NT2/D1 (cell line): ENCODE results near the gene SLC25A27.

Experiments used
- SUZ12 ChIP-seq: IDR thresholded peaks from 2 replicates; pipeline ENCODE4 v1.6.1; 2011; ENCODE audit not compliant: insufficient read length, insufficient read depth; ENCODE audit errors: extremely low read depth
- YY1 ChIP-seq: IDR thresholded peaks from 2 replicates; pipeline ENCODE4 v1.6.1; 2011; ENCODE audit not compliant: insufficient read length, insufficient read depth
- ZNF274 ChIP-seq: IDR thresholded peaks from 2 replicates; pipeline ENCODE4 v1.6.1; 2011; ENCODE audit warnings: mild to moderate bottlenecking, low read depth, low read length

GRCh38 chr6:46676604-46677313 is 24.0 kb downstream of the SLC25A27 start:
- TF ChIP-seq YY1 (no peak), SUZ12 (no peak), ZNF274 (no peak)
